Measurements from ENCODE around the gene FNDC10. TPM values are rescaled to one million over a fixed set of nuclear protein-coding genes. Genes with fewer than 3 reads are reported as not detected.

The FNDC10 gene
- total RNA-seq, 1 donor, result 5.9 TPM

DNA sequence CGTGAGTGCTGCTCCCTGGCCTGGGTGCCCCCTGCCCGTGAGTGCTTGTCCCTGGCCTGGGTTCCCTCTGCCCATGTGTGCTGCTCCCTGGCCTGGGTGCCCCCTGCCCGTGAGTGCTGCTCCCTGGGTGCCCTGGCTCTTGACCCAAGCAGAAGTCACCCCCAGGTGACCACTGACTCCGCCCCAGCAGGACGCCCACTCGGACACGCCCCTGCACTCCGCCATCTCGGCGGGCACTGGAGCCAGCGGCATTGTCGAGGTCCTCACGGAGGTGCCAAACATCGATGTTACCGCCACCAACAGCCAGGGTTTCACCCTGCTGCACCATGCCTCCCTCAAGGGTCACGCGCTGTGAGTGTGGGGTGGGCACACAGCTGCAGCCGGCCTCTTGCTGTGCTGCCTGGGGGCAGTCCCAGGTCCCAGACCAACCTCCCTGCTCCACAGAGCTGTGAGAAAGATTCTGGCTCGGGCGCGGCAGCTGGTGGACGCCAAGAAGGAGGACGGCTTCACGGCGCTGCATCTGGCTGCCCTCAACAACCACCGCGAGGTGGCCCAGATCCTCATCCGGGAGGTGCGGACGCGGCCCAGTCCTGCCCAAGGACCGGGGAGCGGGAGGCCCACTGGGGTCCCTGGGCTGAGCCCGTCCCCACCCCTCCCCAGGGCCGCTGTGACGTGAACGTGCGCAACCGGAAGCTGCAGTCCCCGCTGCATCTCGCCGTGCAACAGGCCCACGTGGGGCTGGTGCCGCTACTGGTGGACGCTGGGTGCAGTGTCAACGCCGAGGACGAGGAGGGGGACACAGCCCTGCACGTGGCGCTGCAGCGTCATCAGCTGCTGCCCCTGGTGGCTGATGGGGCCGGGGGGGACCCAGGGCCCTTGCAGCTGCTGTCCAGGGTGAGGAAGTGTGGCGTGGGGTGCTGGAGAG, 28.2 kb upstream of the FNDC10 start:
- DNase-seq (ENCODE audit: low read depth), result no peak
- no peak overlapping the region for H3K4me3 ChIP-seq (ENCODE audit: low read depth, low read length)
- TF ChIP-seq, protein P1, sequence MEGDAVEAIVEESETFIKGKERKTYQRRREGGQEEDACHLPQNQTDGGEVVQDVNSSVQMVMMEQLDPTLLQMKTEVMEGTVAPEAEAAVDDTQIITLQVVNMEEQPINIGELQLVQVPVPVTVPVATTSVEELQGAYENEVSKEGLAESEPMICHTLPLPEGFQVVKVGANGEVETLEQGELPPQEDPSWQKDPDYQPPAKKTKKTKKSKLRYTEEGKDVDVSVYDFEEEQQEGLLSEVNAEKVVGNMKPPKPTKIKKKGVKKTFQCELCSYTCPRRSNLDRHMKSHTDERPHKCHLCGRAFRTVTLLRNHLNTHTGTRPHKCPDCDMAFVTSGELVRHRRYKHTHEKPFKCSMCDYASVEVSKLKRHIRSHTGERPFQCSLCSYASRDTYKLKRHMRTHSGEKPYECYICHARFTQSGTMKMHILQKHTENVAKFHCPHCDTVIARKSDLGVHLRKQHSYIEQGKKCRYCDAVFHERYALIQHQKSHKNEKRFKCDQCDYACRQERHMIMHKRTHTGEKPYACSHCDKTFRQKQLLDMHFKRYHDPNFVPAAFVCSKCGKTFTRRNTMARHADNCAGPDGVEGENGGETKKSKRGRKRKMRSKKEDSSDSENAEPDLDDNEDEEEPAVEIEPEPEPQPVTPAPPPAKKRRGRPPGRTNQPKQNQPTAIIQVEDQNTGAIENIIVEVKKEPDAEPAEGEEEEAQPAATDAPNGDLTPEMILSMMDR (IDR thresholded peaks at IDR 0.05; ENCODE audit: insufficient read depth, low read length), result no peak

DNA sequence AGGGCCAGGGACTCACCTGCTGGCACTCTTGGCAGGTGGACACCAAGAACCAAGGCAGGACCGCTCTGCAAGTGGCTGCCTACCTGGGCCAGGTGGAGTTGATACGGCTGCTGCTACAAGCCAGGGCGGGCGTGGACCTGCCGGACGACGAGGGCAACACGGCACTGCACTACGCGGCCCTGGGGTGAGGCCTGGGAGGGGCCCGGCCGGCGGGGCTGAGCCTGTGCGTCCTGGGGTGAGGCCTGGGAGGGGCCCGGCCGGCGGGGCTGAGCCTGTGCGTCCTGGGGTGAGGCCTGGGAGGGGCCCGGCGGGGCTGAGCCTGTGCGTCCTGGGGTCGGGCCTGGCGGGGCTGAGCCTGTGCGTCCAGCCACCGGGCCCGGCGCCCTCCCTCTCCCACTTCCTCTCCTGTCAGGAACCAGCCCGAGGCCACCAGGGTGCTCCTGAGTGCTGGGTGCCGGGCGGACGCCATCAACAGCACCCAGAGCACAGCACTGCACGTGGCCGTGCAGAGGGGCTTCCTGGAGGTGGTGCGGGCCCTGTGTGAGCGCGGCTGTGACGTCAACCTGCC, 27.4 kb upstream of the FNDC10 start:
- no peak for DNase-seq (ENCODE audit: low read depth)
- TF ChIP-seq, protein P1 (IDR thresholded peaks at IDR 0.05; ENCODE audit: insufficient read depth, low read length), result no peak
- H3K4me3 ChIP-seq (ENCODE audit: low read depth, low read length), result no peak overlapping the region

DNA sequence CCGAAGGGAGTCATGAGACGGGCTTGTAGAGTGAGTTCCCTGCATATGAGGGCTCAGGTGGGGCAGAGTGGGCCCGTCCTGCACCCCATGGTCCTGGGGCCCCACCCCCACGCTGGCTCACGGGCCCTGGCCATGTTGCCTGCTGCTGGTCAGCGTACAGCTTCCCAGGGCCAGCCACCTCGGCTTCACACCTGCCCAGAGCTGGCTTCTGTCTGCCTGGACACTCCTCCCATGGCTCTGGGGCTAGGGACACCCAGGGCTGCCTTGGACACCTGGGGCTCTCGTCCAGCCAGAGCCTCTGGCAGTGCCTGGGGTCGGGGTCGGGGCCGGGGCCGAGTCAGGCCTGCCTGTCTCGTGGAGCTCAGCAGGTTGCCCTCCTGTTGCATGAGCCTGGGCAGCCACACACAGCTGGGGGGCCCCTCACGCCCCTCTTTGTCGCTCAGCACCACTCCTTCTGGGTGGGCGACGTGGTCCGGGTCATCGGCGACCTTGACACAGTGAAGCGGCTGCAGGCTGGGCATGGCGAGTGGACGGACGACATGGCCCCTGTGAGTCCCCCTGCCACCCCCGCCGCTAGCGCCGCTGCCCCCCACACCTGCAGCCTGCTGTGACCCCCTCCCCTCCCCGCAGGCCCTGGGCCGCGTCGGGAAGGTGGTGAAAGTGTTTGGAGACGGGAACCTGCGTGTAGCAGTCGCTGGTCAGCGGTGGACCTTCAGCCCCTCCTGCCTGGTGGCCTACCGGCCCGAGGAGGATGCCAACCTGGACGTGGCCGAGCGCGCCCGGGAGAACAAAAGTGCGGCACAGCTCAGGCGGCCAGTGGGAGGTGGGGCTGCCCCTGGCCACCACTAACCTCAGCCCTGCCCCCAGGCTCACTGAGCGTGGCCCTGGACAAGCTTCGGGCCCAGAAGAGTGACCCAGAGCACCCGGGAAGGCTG, 26.5 kb upstream of the FNDC10 start:
- TF ChIP-seq, protein P1 (IDR thresholded peaks at IDR 0.05; ENCODE audit: insufficient read depth, low read length), result no peak
- no peak for DNase-seq (ENCODE audit: low read depth)
- no peak overlapping the region for H3K4me3 ChIP-seq (ENCODE audit: low read depth, low read length)

DNA sequence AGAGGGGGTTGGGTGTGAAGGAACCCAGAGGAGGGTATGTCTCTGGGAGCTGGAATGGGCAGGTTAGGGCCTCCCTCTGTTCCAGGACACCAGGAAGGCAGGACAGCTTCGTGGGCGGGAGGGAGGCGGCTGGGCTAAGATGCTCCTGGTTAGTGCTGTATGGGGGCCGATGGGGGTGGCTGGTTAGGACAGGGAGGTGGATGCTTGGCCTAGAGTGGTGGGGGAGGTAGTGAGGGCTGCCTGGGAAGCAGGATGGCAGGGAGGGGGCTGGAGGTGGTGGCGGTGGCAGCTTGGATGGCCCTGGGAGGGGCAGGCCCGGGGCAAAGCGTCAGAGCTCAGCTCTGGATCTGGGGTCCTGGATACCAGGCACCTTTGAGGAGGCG, 25.9 kb upstream of the FNDC10 start:
- TF ChIP-seq, protein P1 (IDR thresholded peaks at IDR 0.05; ENCODE audit: insufficient read depth, low read length), result no peak
- DNase-seq (ENCODE audit: low read depth), result no peak

DNA sequence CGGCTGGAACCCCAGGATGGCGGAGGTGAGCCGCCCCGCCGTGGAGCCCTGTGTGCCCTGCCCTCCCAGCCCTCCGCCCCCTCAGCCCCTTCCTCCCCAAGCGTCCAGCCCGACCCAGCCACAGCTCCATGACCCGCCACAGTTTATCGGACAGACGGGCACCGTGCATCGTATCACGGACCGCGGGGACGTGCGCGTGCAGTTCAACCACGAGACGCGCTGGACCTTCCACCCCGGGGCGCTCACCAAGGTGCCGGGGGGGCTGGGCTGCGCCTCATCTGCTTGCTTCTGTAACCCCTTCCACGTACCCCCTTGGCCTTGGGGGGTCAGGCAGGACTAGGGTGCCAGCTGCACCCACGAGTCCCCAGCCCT, 25.5 kb upstream of the FNDC10 start:
- TF ChIP-seq, protein P1 (IDR thresholded peaks at IDR 0.05; ENCODE audit: insufficient read depth, low read length), result no peak
- no peak overlapping the region for H3K4me3 ChIP-seq (ENCODE audit: low read depth, low read length)
- DNase-seq (ENCODE audit: low read depth), result no peak

More for the DNA sequence above, 25.9 kb upstream of the FNDC10 start:
- H3K4me3 ChIP-seq (ENCODE audit: low read depth, low read length), result no peak overlapping the region
